Naive thymus-derived CD4-positive, alpha-beta T cell (primary cell): ENCODE data around the gene SYTL2. TPM values are rescaled to one million over a fixed set of nuclear protein-coding genes. Genes with fewer than 3 reads are reported as not detected.

ENCODE experiments used
- ATAC-seq: fragments of 150-1000 bp; cut with Tn5 transposase; 2 replicates; pipeline ENCODE4 v1.10.0; 2021; ENCODE audit warnings: mild to moderate bottlenecking, moderate library complexity
- CTCF ChIA-PET: fragments of 350-600 bp; sonication (Branson Sonifier 250); formaldehyde crosslinking; loops from one replicate; lab custom pipeline; 2021; ENCODE audit warnings: antibody characterized with exemption; lab: Charles Lee
- POLR2A ChIA-PET: fragments of 350-600 bp; sonication (Branson Sonifier 250); formaldehyde crosslinking; loops from one replicate; lab custom pipeline; 2021; ENCODE audit warnings: antibody characterized with exemption, inconsistent platforms; lab: Charles Lee
- DNase-seq, 9 donors: peaks; one replicate each; pipeline versions ENCODE4 v3.0.0 to v3.0.0-alpha.2; 2020 to 2022; ENCODE audit warnings: mixed read lengths in 1 of 9
- H3K27ac ChIP-seq: one replicate; pipeline ENCODE4 v1.7.0; 2013; ENCODE audit warnings: mild to moderate bottlenecking, low read depth, low read length, moderate library complexity
- H3K27me3 ChIP-seq, 2 donors: one replicate each; pipeline ENCODE4 v1.7.0; 2013; ENCODE audit warnings: low read length in 2 of 2, mild to moderate bottlenecking in 2 of 2, moderate library complexity in 2 of 2; ENCODE audit not compliant: control insufficient read depth in 2 of 2, insufficient read depth in 2 of 2
- H3K36me3 ChIP-seq, 3 experiments: 1 replicate in 2 of 3; 2 replicates in 1 of 3; pipeline ENCODE4 v1.7.0; 2013; ENCODE audit warnings: low read length in 3 of 3, mild to moderate bottlenecking in 3 of 3, moderate library complexity in 1 of 3; ENCODE audit not compliant: insufficient read depth in 3 of 3, control insufficient read depth in 2 of 3
- H3K4me1 ChIP-seq, 2 donors: one replicate each; pipeline ENCODE4 v1.7.0; 2013; ENCODE audit warnings: low read length in 2 of 2, mild to moderate bottlenecking in 2 of 2, moderate library complexity in 1 of 2; ENCODE audit not compliant: control insufficient read depth in 2 of 2, insufficient read depth in 2 of 2
- H3K4me3 ChIP-seq: 2 replicates; pipeline ENCODE4 v1.7.0; 2013; ENCODE audit warnings: mild to moderate bottlenecking, low read length
- H3K9me3 ChIP-seq, 3 experiments: 1 replicate in 2 of 3; 2 replicates in 1 of 3; pipeline ENCODE4 v1.7.0; 2013; ENCODE audit warnings: low read length in 3 of 3; ENCODE audit not compliant: control insufficient read depth in 2 of 3
- H3K27ac Mint-ChIP-seq, 9 donors: one replicate each; pipeline ENCODE4 v1.8.0; 2020 to 2022; ENCODE audit warnings: mixed read lengths in 9 of 9, mild to moderate bottlenecking in 8 of 9, moderate library complexity in 5 of 9, inconsistent platforms in 2 of 9
- H3K27me3 Mint-ChIP-seq, 5 donors: one replicate each; pipeline ENCODE4 v1.8.0; 2021 to 2022; ENCODE audit warnings: mixed read lengths in 5 of 5, mild to moderate bottlenecking in 1 of 5
- H3K36me3 Mint-ChIP-seq, 5 donors: one replicate each; pipeline ENCODE4 v1.8.0; 2020 to 2022; ENCODE audit warnings: mixed read lengths in 5 of 5, mild to moderate bottlenecking in 3 of 5, inconsistent platforms in 1 of 5
- H3K4me1 Mint-ChIP-seq, 7 donors: one replicate each; pipeline ENCODE4 v1.8.0; 2020 to 2022; ENCODE audit warnings: mixed read lengths in 7 of 7, mild to moderate bottlenecking in 3 of 7, inconsistent platforms in 1 of 7
- H3K4me3 Mint-ChIP-seq, 10 donors: one replicate each; pipeline ENCODE4 v1.8.0; 2020 to 2022; ENCODE audit warnings: mild to moderate bottlenecking in 10 of 10, mixed read lengths in 10 of 10, moderate library complexity in 6 of 10, inconsistent platforms in 2 of 10
- H3K9me3 Mint-ChIP-seq, 11 donors: one replicate each; pipeline ENCODE4 v1.8.0; 2020 to 2022; ENCODE audit warnings: mixed read lengths in 11 of 11, mild to moderate bottlenecking in 4 of 11, inconsistent platforms in 1 of 11, moderate library complexity in 1 of 11
- intact Hi-C, 2 donors: fragments of 100-400 bp; cut with micrococcal nuclease; formaldehyde crosslinking; loops; one replicate each; pipeline ENCODE4 v1.15.1; 2023
- polyA plus RNA-seq, 2 donors: library from polyadenylated mRNA; unstranded; fragments of 300-500 nt; fragmentation: Illumina TruSeq; gene quantifications; one replicate each; pipeline ENCODE4 v1.2.3, GENCODE V29; 2021
- total RNA-seq, 6 experiments: library from RNA in 5 of 6; stranded (reverse) in 5 of 6; gene quantifications; 1 replicate in 5 of 6; 2 replicates in 1 of 6; pipeline ENCODE4 v1.2.3 and lab custom pipeline; 2021 to 2026

SYTL2 gene
- total and polyA plus RNA-seq, 7 experiments from 2014 or later: 12.0 to 62.9 (median 27.5) TPM

DNA sequence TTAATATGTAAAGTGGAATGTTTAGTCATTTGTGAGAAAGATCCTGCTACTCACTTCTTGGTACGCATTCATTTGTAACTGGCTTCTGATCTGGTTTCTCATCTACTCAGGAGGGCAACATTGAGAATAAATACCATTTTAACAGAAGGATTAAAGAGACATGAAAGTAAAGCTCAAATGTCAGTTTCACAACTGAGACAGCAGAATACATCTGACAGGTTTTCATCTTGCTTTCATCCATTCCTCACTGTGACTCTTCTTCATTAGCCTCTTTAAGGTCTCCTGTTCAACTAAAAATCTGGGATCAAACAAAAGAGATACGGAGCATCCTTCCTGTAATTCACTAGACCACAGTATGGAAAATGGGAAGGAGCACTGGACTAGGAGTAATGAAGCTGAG is 93.5 kb downstream of the SYTL2 start:
- DNase-seq: no peak
- Mint-ChIP-seq H3K4me3 (no peak overlapping the region), H3K27me3 (peaks cover 0 to 2% (median 0%) of the 10 kb centered on the region in 5 donors), H3K9me3 (no peaks in the 10 kb centered on the region), H3K4me1 (peaks cover 0 to 4% (median 0%) of the 10 kb centered on the region in 7 donors), H3K36me3 (peaks cover 0 to 35% (median 15%) of the 10 kb centered on the region in 5 donors), H3K27ac (no peak overlapping the region)
- ATAC-seq: no peak
- intact Hi-C loops: loop anchor here (2.0 to 5.0 kb wide), 2 partner anchors 27 to 35 kb away; no protein-coding TSS in a partner anchor
- POLR2A ChIA-PET: interaction anchor here (1.4 kb wide), 1 partner anchor 9 kb away, joined by 3 read pairs; no protein-coding TSS in a partner anchor
- no peaks in the 10 kb centered on the region for H3K9me3 ChIP-seq
- no peaks in the 10 kb centered on the region for H3K27me3 ChIP-seq
- no peaks in the 10 kb centered on the region for H3K4me1 ChIP-seq
- CTCF ChIA-PET: interaction anchor here (1.1 to 1.2 kb wide), 2 partner anchors 29 to 476 kb away, joined by 3 read pairs; no protein-coding TSS in a partner anchor
- H3K36me3 ChIP-seq: no peaks in the 10 kb centered on the region
- no peak overlapping the region for H3K4me3 ChIP-seq
- no peak overlapping the region for H3K27ac ChIP-seq

DNA sequence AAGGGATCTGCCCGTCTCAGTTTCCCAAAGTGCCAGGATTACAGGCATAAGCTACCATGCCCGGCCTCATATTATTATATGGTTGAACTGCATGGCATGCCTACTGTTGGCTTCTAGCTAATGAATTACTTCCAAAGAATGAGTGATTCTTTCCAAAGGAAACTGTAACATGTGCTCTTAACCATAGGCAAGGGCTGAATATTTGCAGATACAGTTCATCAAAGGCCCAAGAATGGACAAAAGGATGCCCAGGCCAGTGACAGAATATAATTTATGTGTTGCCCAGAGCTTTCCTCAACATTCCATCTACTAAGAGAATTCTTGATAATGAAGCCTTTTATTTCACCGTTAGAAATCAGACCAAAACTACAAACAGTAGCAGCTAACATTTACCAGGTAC is 98.0 kb downstream of the SYTL2 start:
- intact Hi-C loops: no loop called here
- Histone ChIP-seq H3K36me3 (no peaks in the 10 kb centered on the region), H3K27me3 (no peaks in the 10 kb centered on the region), H3K27ac (no peak overlapping the region), H3K9me3 (no peaks in the 10 kb centered on the region), H3K4me3 (no peak overlapping the region), H3K4me1 (no peaks in the 10 kb centered on the region)
- Mint-ChIP-seq H3K27me3 (no peaks in the 10 kb centered on the region), H3K9me3 (no peaks in the 10 kb centered on the region), H3K27ac (no peak overlapping the region), H3K4me1 (peaks cover 0 to 5% (median 0%) of the 10 kb centered on the region in 7 donors), H3K36me3 (peaks cover 0 to 28% (median 5%) of the 10 kb centered on the region in 5 donors), H3K4me3 (no peak overlapping the region)
- no peak for DNase-seq
- POLR2A ChIA-PET: no interaction called here
- ATAC-seq: no peak
- CTCF ChIA-PET: no interaction called here

DNA sequence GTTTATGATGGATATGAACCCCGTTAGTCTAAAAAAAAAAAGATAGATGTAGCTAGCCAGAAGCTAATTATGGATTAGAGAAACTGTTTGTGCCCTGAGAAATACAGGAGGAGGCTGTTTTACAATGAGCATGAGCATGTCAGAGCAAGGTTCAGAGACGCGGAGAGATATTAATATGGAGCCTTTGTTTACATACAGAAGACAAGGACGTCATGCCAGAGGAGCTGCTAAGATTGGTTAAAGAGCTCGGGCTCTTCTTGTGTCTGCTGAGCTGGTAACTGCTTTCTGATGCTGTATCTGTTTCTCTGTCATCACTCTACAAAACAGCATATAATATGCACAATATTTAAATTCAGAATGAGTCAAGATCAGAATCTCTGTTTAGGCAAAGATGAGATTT is 100.0 kb downstream of the SYTL2 start:
- DNase-seq: no peak
- H3K4me3 ChIP-seq: no peak overlapping the region
- Mint-ChIP-seq H3K9me3 (no peaks in the 10 kb centered on the region), H3K4me1 (peaks cover 0 to 5% (median 0%) of the 10 kb centered on the region in 7 donors), H3K4me3 (no peak overlapping the region), H3K27ac (peak overlapping the region in 1 of 9 donors; percentile 14), H3K27me3 (no peaks in the 10 kb centered on the region), H3K36me3 (peaks cover 0 to 39% (median 15%) of the 10 kb centered on the region in 5 donors)
- no peak overlapping the region for H3K27ac ChIP-seq
- ChIA-PET POLR2A (interaction anchor here (0.5 kb wide), 1 partner anchor 52 kb away, joined by 3 read pairs; no protein-coding TSS in a partner anchor), CTCF (interaction anchor here (0.6 kb wide), 1 partner anchor 11 kb away, joined by 4 read pairs; no protein-coding TSS in a partner anchor)
- intact Hi-C loops: no loop called here
- no peak for ATAC-seq
- no peaks in the 10 kb centered on the region for H3K27me3 ChIP-seq
- H3K9me3 ChIP-seq: no peaks in the 10 kb centered on the region
- no peaks in the 10 kb centered on the region for H3K36me3 ChIP-seq
- no peaks in the 10 kb centered on the region for H3K4me1 ChIP-seq

DNA sequence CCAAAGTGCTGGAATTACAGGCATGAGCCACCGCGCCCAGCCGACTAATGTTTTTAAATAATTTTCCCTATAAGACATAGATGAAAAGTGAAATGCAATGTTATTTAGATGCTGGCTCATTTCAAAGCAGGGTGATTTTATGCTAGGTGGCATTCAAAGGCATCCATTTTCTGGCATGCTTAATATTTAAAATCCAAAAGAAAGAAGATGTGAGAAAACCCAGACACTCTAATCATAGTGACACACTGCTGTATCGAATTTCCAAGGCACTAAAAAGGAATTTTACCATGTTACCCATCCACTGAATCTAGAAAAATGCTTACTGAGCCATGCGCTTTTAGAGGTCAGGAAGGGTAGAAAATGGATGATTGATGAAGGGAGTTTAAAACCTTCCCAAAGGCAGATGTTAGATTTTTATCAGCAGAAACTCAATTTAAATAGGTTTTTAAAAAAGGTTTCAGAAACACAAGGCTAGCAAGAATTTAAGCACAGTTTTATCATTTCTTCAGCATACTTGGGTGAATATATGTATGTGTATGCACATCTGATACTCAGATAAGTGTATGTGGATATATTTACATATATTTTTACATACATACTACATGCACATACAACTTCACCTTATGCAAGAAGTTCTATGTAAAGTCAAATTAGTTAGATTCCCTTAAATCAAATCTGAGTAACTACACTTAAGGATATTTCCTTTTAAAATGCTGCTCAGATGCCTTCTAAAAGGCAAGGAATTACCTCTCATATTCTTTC is 100.8 kb downstream of the SYTL2 start:
- H3K36me3 Mint-ChIP-seq: peaks cover 0 to 43% (median 15%) of the 10 kb centered on the region in 5 donors
- no peaks in the 10 kb centered on the region for H3K36me3 ChIP-seq
- H3K4me3 ChIP-seq: no peak overlapping the region
- H3K4me1 Mint-ChIP-seq: peaks cover 0 to 5% (median 0%) of the 10 kb centered on the region in 7 donors
- H3K4me3 Mint-ChIP-seq: no peak overlapping the region
- no peaks in the 10 kb centered on the region for H3K27me3 Mint-ChIP-seq
- no peak overlapping the region for H3K27ac ChIP-seq
- POLR2A ChIA-PET: interaction anchor here (0.5 to 0.6 kb wide), 2 partner anchors 10 to 51 kb away, joined by 3 read pairs; no protein-coding TSS in a partner anchor
- ATAC-seq (no peak), DNase-seq (no peak)
- no peaks in the 10 kb centered on the region for H3K27me3 ChIP-seq
- H3K4me1 ChIP-seq: no peaks in the 10 kb centered on the region
- intact Hi-C loops: no loop called here
- no peaks in the 10 kb centered on the region for H3K9me3 Mint-ChIP-seq
- H3K9me3 ChIP-seq: no peaks in the 10 kb centered on the region
- CTCF ChIA-PET: no interaction called here
- H3K27ac Mint-ChIP-seq: no peak overlapping the region

DNA sequence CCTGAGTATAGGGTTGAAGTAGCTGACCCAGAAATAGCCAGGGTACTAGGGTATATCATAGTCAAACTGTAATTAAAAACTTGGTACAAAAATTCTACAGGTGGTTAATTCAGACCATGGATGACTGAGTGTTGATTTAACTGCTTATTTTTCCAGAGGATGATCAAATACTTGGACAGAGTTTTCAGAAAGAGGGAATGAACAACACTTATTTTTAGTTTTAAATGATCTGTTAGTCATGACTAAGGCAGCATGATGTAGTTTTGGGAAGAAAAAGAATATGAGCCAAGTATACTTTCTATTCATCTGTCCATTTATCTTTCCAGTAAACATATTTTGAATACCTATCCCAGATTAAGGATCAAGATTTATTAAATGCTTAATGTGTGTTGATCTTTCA is 105.1 kb downstream of the SYTL2 start:
- H3K27me3 Mint-ChIP-seq: peaks cover 0 to 3% (median 0%) of the 10 kb centered on the region in 5 donors
- Histone ChIP-seq H3K27ac (no peak overlapping the region), H3K9me3 (no peaks in the 10 kb centered on the region), H3K4me3 (no peak overlapping the region), H3K36me3 (no peaks in the 10 kb centered on the region), H3K27me3 (no peaks in the 10 kb centered on the region), H3K4me1 (peaks cover 0 to 3% of the 10 kb centered on the region in 2 donors)
- ChIA-PET CTCF (no interaction called here), POLR2A (no interaction called here)
- H3K4me3 Mint-ChIP-seq: no peak overlapping the region
- intact Hi-C loops: no loop called here
- DNase-seq: no peak
- peaks cover 0 to 3% (median 0%) of the 10 kb centered on the region in 11 donors for H3K9me3 Mint-ChIP-seq
- peak overlapping the region in 1 of 9 donors; percentile 13 for H3K27ac Mint-ChIP-seq
- H3K36me3 Mint-ChIP-seq: peaks cover 0 to 49% (median 25%) of the 10 kb centered on the region in 5 donors
- peaks cover 0 to 6% (median 2%) of the 10 kb centered on the region in 7 donors for H3K4me1 Mint-ChIP-seq
- ATAC-seq: no peak

DNA sequence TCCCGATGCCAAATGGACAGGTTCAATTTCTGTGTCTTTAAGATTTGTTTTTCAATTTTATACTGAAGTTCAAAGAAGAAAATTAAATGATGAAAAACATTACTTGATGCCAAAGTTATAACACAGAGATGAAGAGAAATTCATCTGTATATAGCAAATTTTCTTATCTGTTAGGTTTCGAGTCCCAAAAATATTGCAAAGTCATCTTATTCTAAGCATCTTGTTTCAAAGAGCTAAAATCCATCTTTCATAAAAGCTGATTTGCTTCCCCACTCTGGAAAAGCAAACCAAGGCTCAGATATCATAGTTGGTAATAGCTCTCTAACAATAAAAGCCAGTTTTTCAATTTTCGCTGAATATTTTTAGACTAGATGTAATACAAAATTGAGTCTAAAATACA is 106.0 kb downstream of the SYTL2 start:
- Histone ChIP-seq H3K4me3 (no peak overlapping the region), H3K36me3 (no peaks in the 10 kb centered on the region), H3K27ac (no peak overlapping the region), H3K27me3 (no peaks in the 10 kb centered on the region), H3K4me1 (peaks cover 8 to 12% of the 10 kb centered on the region in 2 donors), H3K9me3 (no peaks in the 10 kb centered on the region)
- H3K9me3 Mint-ChIP-seq: peaks cover 0 to 3% (median 0%) of the 10 kb centered on the region in 11 donors
- peaks cover 0 to 50% (median 25%) of the 10 kb centered on the region in 5 donors for H3K36me3 Mint-ChIP-seq
- H3K4me3 Mint-ChIP-seq: no peak overlapping the region
- ChIA-PET CTCF (no interaction called here), POLR2A (no interaction called here)
- ATAC-seq: no peak
- H3K27ac Mint-ChIP-seq: no peak overlapping the region
- DNase-seq: no peak
- peaks cover 4 to 15% (median 11%) of the 10 kb centered on the region in 7 donors for H3K4me1 Mint-ChIP-seq
- H3K27me3 Mint-ChIP-seq: peaks cover 0 to 3% (median 0%) of the 10 kb centered on the region in 5 donors
- intact Hi-C loops: no loop called here
